OCI-LY7 (cell line): ENCODE results near the gene CFAP65. TPM values are rescaled to one million over a fixed set of nuclear protein-coding genes. Genes with fewer than 3 reads are reported as not detected.

Experiments used
- BruUV-seq: library from RNA; stranded (reverse); fragments of 400-500 nt; replicated peaks from 2 replicates; lab custom pipeline; 2021; lab: Mats Ljungman, UMichigan
- CTCF ChIA-PET: fragments of 300-600 bp; sonication (Branson Sonifier 250); formaldehyde crosslinking; loops from one replicate; lab custom pipeline; 2022; ENCODE audit warnings: antibody characterized with exemption; ENCODE audit not compliant: unreplicated experiment; lab: Charles Lee
- POLR2A ChIA-PET: fragments of 300-600 bp; sonication (Branson Sonifier 250); formaldehyde crosslinking; loops from one replicate; lab custom pipeline; 2022; ENCODE audit warnings: antibody characterized with exemption; lab: Charles Lee
- DNase-seq: peaks from one replicate; pipeline ENCODE4 v3.0.0-alpha.2; 2015; ENCODE audit warnings: low spot score
- H2AFZ ChIP-seq: fragments of 200-600 bp; sonication (generic), shearing (Covaris generic); 2 replicates; pipeline ENCODE4 v1.6.1; 2014; ENCODE audit warnings: mild to moderate bottlenecking, antibody characterized with exemption, low read length, moderate library complexity
- H3K27ac ChIP-seq: fragments of 200-600 bp; sonication (generic); 2 replicates; pipeline ENCODE4 v1.5.1; 2014; ENCODE audit warnings: mixed run types, low read depth, mild to moderate bottlenecking, moderate library complexity, low read length, inconsistent platforms; ENCODE audit not compliant: poor library complexity, severe bottlenecking
- H3K36me3 ChIP-seq: fragments of 200-600 bp; sonication (generic); 2 replicates; pipeline ENCODE4 v1.6.1; 2014; ENCODE audit warnings: mild to moderate bottlenecking, antibody characterized with exemption, low read length, moderate library complexity, mixed read lengths; ENCODE audit not compliant: insufficient read depth
- H3K4me1 ChIP-seq: fragments of 200-600 bp; sonication (generic); 2 replicates; pipeline ENCODE4 v1.5.1; 2014; ENCODE audit warnings: mild to moderate bottlenecking, low read length; ENCODE audit not compliant: insufficient read depth, poor library complexity, severe bottlenecking
- H3K4me2 ChIP-seq: fragments of 200-600 bp; sonication (generic); 2 replicates; pipeline ENCODE4 v1.6.1; 2014; ENCODE audit warnings: mild to moderate bottlenecking, low read length
- H3K4me3 ChIP-seq: fragments of 200-600 bp; sonication (generic); 2 replicates; pipeline ENCODE4 v1.5.1; 2014; ENCODE audit warnings: mild to moderate bottlenecking, low read depth, low read length; ENCODE audit not compliant: poor library complexity, severe bottlenecking
- H3K79me2 ChIP-seq: fragments of 200-600 bp; sonication (generic); 2 replicates; pipeline ENCODE4 v1.6.1; 2016; ENCODE audit warnings: low read depth, mild to moderate bottlenecking, low read length, moderate library complexity, mixed read lengths; ENCODE audit not compliant: insufficient read depth
- H3K9me2 ChIP-seq: fragments of 200-600 bp; sonication (generic); 2 replicates; pipeline ENCODE4 v1.6.1; 2016; ENCODE audit warnings: mild to moderate bottlenecking, low read length, mixed read lengths; ENCODE audit not compliant: insufficient read depth
- H3K9me3 ChIP-seq: fragments of 200-600 bp; sonication (generic); 2 replicates; pipeline ENCODE4 v1.6.1; 2014; ENCODE audit warnings: mild to moderate bottlenecking, mixed run types, low read length, mixed read lengths
- H4K20me1 ChIP-seq: fragments of 200-600 bp; sonication (generic); 2 replicates; pipeline ENCODE4 v1.6.1; 2014; ENCODE audit warnings: mild to moderate bottlenecking, antibody characterized with exemption, low read length, moderate library complexity, mixed read lengths; ENCODE audit not compliant: insufficient read depth
- CTCF ChIP-seq: fragments of 200-600 bp; sonication (generic); conservative IDR thresholded peaks from 2 replicates; pipeline ENCODE4 v1.5.1; 2014; ENCODE audit warnings: mild to moderate bottlenecking, antibody characterized with exemption, low read length, moderate library complexity, mixed read lengths
- EZH2phosphoT487 ChIP-seq: fragments of 200-600 bp; sonication (generic); IDR thresholded peaks from 2 replicates; pipeline ENCODE4 v1.6.1; 2018; ENCODE audit warnings: low read depth, borderline replicate concordance, mild to moderate bottlenecking, mixed run types, antibody characterized with exemption, low read length, moderate library complexity, mixed read lengths
- intact Hi-C: fragments of 100-400 bp; cut with micrococcal nuclease; formaldehyde crosslinking; loops from one replicate; pipeline ENCODE4 v1.10.0; 2022; ENCODE audit not compliant: unreplicated experiment
- total RNA-seq, 2 experiments: library from RNA; depleted of rRNA in 1 of 2; stranded (reverse); fragments of >200 nt in 1 of 2; shearing (Covaris generic) in 1 of 2; gene quantifications; 2 replicates each; pipeline ENCODE4 v1.2.3, GENCODE V29; 2014 to 2022

The CFAP65 gene
- total RNA-seq, 2 experiments from 2014 or later: not detected

- Histone ChIP-seq H3K4me2 (peak overlapping the region; percentile 15; the same call in 1 of the 2 replicates), H4K20me1 (no peaks in the 10 kb centered on the region), H3K79me2 (no peaks in the 10 kb centered on the region), H3K4me3 (no peak overlapping the region), H3K9me3 (no peaks in the 10 kb centered on the region), H3K4me1 (no peaks in the 10 kb centered on the region), H2AFZ (no peak overlapping the region), H3K36me3 (no peaks in the 10 kb centered on the region), H3K9me2 (no peaks in the 10 kb centered on the region), H3K27ac (no peak overlapping the region)
- ChIA-PET CTCF (interaction anchor here (0.6 to 1.0 kb wide), 5 partner anchors 16 to 373 kb away, joined by 3 to 13 read pairs (median 3); no protein-coding TSS in a partner anchor), POLR2A (no interaction called here)
- intact Hi-C loops: loop anchor here (5.0 kb wide), 1 partner anchor 144 kb away; no protein-coding TSS in a partner anchor
- no peak for TF ChIP-seq EZH2phosphoT487
- peak; percentile 85 for TF ChIP-seq CTCF
- peak; percentile 54 for DNase-seq
- no TSS peak for BruUV-seq
Observed at GRCh38 chr2:218995972-218996711, 45.2 kb downstream of the CFAP65 start.

- intact Hi-C loops: loop anchor here (5.0 kb wide), 1 partner anchor 143 kb away; no protein-coding TSS in a partner anchor
- ChIA-PET POLR2A (interaction anchor here (0.6 kb wide), 1 partner anchor 11 kb away, joined by 3 read pairs; no protein-coding TSS in a partner anchor), CTCF (interaction anchor here (0.6 to 1.0 kb wide), 3 partner anchors 60 to 176 kb away, joined by 3 to 13 read pairs (median 3); no protein-coding TSS in a partner anchor)
- no peaks in the 10 kb centered on the region for H3K79me2 ChIP-seq
- BruUV-seq: no TSS peak
- TF ChIP-seq CTCF: no peak
- no peak for TF ChIP-seq EZH2phosphoT487
- H3K4me2 ChIP-seq: no peak overlapping the region
- no peaks in the 10 kb centered on the region for H3K9me3 ChIP-seq
- H3K36me3 ChIP-seq: no peaks in the 10 kb centered on the region
- H3K27ac ChIP-seq: no peak overlapping the region
- no peak for DNase-seq
- H3K4me1 ChIP-seq: no peaks in the 10 kb centered on the region
- H2AFZ ChIP-seq: no peak overlapping the region
- no peaks in the 10 kb centered on the region for H3K9me2 ChIP-seq
- H3K4me3 ChIP-seq: no peak overlapping the region
- no peaks in the 10 kb centered on the region for H4K20me1 ChIP-seq
Observed at GRCh38 chr2:218995561-218995960, 45.8 kb downstream of the CFAP65 start.
